Fibroblast of villous mesenchyme (primary cell): ENCODE measurements around the gene AKIP1. TPM values are rescaled to one million over a fixed set of nuclear protein-coding genes. Genes with fewer than 3 reads are reported as not detected.

ENCODE experiments used
- DNase-seq: peaks from one replicate; pipeline ENCODE4 v3.0.0-alpha.2; 2010; ENCODE audit warnings: low read depth
- H3K4me3 ChIP-seq: 2 replicates; pipeline ENCODE4 v1.5.1; 2011; ENCODE audit warnings: low read depth, mild to moderate bottlenecking, low read length
- CTCF ChIP-seq: IDR thresholded peaks from 2 replicates; pipeline ENCODE4 v1.5.1; 2012; ENCODE audit warnings: low read depth, mild to moderate bottlenecking, low read length; ENCODE audit not compliant: insufficient read depth
- total RNA-seq: library from RNA; depleted of rRNA; stranded (reverse); fragments of >200 nt; gene quantifications from 2 replicates; pipeline ENCODE4 v1.2.3, GENCODE V29; 2012

The AKIP1 gene
- 59.6 and 74.3 TPM in 2 replicates for total RNA-seq

GRCh38 chr11:8911029-8911823, at the start of gene AKIP1:
AKIP1 (plus strand) TSS chr11:8911189; CDS start chr11:8911450, 261 bp downstream.
- TF ChIP-seq CTCF = no peak
- peak; percentile 96 for DNase-seq

GRCh38 chr11:8863838-8864237, 47.2 kb upstream of the AKIP1 start:
- H3K4me3 ChIP-seq = no peak overlapping the region
- no peak for TF ChIP-seq CTCF
- peak; percentile 73 for DNase-seq

More at GRCh38 chr11:8911029-8911823, at the start of gene AKIP1:
- peak within 1 kb of the TSS; percentile 86 for H3K4me3 ChIP-seq

- no peak for TF ChIP-seq CTCF
- H3K4me3 ChIP-seq = no peak overlapping the region
- no peak for DNase-seq
These were observed 45.7 kb upstream of the AKIP1 start for GRCh38 chr11:8865304-8865703.

- H3K4me3 ChIP-seq = peak overlapping the region; percentile 5
- no peak for TF ChIP-seq CTCF
- DNase-seq = peak; percentile 71
These were observed 44.0 kb upstream of the AKIP1 start for GRCh38 chr11:8867035-8867434.

GRCh38 chr11:8867931-8868631, 42.9 kb upstream of the AKIP1 start:
- TF ChIP-seq CTCF = no peak
- peak overlapping the region; percentile 29 for H3K4me3 ChIP-seq
- peak; percentile 67 for DNase-seq

- peak; percentile 75 for DNase-seq
These were observed 40.4 kb upstream of the AKIP1 start for GRCh38 chr11:8870411-8871170.

More at GRCh38 chr11:8870411-8871170, 40.4 kb upstream of the AKIP1 start:
- H3K4me3 ChIP-seq = peak overlapping the region; percentile 79
- no peak for TF ChIP-seq CTCF
